ENCODE data around the gene MMRN2.
"Not testable (repeated sequence)": the region's sequence is repeated elsewhere in the genome, so short reads cannot be mapped to it uniquely, and the experiment has no call there.

The MMRN2 gene

GRCh38 chr10:86940677-86941076 is 16.7 kb downstream of the MMRN2 start:
- no peak for DNase-seq (ENCODE audit: low read depth)

- DNase-seq (ENCODE audit: low read depth) = not testable (repeated sequence)
Observed at GRCh38 chr10:86940076-86940475, 17.3 kb downstream of the MMRN2 start.

- no peak for DNase-seq (ENCODE audit: low read depth)
Observed at GRCh38 chr10:86938260-86938659, 19.2 kb downstream of the MMRN2 start.

- DNase-seq (ENCODE audit: low read depth) = no peak
Observed at GRCh38 chr10:86937502-86938154, 19.8 kb downstream of the MMRN2 start.

DNA sequence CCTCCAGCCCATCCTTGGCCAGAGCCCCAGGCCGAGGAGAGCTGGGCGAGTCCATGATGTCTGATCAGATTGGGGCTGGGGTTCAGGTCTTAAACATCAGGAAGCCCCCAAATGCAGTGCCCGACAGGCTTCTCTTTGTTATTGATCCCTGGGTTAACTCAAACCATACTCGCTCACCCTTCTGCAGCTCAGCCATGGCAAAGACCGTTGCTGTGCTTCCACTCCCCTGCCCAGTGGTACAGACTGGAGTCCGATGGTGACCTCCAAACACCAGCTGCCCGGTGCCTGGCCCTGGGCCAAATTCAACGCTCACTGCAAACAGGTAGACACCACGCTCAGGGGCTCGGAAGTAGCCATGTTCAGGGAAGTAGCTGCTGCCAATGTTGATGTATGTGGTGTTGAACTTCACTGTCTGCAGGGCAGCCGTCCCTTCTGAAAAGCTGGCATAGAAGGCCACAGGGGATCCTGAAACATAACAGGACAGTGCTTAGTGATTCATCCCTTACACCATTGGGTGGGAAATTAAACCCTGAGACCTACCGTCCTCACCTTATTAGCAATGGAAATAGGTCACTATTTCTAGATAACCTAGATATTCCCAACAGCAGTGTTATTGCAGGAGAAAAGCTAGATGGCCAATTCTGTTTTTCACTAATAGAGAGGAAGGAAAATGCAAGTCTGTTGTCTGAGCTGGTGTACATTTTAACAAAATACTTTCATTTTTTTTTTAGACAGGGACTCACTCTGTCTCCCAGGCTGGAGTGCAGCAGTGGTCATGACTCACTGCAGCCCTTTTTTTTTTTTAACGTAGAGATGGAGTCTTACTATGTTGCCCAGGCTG is 20.5 kb downstream of the MMRN2 start:
- DNase-seq (ENCODE audit: low read depth) = no peak

- DNase-seq (ENCODE audit: low read depth) = not testable (repeated sequence)
Observed at GRCh38 chr10:86934162-86934711, 23.2 kb downstream of the MMRN2 start.

DNA sequence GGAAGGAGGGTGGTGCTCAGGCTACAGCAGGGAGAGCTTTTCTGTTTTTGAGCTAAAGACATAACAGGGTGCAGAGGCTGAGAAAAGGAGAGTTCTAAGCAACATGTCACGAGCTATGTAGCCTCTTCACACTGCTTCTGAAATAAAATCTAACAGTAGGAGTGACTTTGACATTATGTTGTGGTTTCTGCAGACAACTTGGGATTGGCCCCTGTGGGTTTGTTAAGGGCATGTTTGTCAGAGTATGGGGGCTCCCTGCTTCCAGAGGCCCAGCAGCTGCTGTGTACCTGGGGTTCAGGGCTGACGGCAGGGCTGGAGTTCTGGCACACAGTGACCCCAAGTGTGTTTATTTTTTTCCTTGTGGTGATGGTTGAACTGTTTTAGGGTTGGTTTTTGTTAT is 24.7 kb downstream of the MMRN2 start:
- DNase-seq (ENCODE audit: low read depth) = no peak

DNA sequence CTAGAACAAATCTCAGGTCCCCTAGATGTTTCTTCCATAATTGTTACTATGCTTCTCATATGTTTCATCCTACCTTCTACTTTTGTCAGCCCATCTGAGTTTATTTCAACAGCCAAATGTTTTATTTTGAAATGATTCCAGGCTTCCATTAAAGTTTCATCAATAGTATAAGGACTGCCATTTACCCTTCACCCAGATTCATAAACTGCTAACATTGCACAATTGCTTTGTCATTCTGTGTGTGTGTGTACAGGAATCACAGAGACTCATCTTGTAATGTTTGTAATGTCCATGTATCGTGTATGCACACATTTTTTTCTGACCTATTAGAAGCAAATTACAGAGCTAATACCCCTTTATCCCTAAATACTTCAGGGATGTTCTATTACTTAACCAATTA is 25.5 kb downstream of the MMRN2 start:
- DNase-seq (ENCODE audit: low read depth) = no peak

DNA sequence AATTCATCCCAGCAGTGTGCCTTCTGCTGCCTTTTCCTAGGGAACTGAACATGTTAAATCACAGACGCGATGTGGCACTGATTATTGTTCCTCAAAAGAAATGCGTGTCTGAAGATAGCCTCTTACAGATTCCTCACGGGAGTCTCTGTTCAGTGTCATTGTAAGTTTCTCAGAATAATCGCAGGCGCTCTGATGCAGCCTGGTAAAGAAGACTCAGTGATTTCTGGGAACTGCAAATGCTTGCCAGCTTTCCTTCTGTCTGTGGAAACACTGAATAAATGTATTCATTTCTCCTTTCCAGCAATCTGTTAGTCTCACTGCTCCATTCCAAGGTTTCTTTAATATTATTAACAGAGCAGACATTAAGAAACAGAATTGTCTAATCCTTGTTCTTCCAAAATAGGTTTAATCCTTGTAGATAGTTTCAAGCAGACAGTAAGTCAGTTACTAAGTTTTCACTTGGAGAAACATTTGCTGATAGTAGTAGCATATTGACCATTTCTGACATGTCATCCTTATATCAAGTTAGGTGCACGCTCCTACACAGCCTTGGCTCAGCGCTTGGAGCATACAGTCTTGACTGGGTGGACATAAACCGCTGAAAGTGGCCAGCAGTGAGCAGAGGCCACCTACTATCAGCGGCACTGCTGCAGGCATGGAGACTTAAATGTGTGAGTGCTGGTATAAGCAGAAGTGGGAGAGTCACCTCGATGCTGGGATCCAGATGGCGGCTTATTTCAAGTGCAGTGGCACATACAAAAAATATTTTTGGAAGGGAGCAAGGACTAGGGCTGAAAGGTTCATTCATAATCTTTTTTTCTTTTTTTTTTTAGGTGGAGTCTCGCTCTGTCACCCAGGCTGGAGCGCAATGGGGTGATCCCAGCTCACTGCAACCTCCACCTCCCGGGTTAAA is 27.7 kb downstream of the MMRN2 start:
- no peak for DNase-seq (ENCODE audit: low read depth)

GRCh38 chr10:86922553-86922961 is 34.9 kb downstream of the MMRN2 start:
- DNase-seq (ENCODE audit: low read depth) = no peak

DNA sequence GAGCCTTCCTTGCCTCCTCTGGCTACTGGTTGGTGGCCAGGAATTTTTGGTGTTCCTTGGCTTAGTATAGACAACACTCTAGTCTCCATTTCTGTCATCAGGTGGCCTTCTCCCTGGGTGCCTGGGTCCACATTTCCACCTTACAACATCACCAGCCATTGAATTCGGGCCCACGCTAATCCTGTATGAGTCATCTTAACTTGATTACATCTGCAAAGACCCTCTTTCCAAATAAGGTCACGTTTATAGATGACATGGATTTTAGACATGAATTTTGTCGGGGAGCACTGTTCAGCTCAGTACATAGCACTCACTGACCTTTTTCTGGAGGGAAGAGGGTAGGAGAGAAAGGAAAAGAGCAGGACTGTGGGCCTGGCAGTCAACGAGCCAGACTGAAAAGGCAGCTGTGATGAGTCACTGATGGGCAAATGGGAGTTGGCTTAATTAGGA is 39.4 kb downstream of the MMRN2 start:
- no peak for DNase-seq (ENCODE audit: low read depth)

DNA sequence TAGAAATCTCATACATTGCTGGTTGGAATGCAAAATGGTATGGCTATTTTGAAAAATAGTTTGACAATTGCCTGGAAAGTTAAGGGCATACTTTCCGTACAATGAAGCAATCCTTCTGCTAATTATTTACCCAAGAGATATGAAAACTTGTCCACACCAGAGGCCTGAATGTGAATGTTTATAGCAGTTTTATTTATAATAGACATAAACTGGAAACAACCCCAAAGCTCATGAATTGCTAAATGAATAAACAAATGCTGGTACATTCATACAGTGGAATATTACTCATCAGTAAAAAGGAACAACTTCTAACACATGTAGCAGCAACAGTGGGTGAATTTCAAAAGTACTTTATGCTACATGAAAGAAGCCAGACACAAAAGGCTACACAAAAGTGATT is 42.7 kb downstream of the MMRN2 start:
- no peak for DNase-seq (ENCODE audit: low read depth)

GRCh38 chr10:86905429-86905828 is 52.0 kb downstream of the MMRN2 start:
- DNase-seq (ENCODE audit: low read depth) = no peak

DNA sequence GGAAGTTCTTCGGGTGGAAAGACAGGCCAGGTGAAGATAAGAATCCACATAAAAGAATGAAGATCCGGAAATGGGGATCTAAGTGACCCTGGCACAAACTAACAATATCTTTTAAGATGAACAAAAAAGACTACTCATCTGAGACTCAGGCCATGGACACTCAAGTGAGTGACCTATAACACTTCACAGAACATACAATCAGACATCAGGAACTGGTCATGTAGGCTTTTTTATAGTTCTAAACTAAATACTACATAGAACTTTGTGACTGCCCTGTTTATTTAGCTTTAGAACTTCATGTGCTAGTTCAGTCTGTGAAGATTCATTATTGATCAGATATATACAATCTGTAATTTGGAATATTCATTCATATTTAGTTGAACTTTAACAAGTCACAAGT is 52.8 kb downstream of the MMRN2 start:
- DNase-seq (ENCODE audit: low read depth) = no peak

GRCh38 chr10:86900955-86901354 is 56.5 kb downstream of the MMRN2 start:
- peak; percentile 41 for DNase-seq (ENCODE audit: low read depth)

DNA sequence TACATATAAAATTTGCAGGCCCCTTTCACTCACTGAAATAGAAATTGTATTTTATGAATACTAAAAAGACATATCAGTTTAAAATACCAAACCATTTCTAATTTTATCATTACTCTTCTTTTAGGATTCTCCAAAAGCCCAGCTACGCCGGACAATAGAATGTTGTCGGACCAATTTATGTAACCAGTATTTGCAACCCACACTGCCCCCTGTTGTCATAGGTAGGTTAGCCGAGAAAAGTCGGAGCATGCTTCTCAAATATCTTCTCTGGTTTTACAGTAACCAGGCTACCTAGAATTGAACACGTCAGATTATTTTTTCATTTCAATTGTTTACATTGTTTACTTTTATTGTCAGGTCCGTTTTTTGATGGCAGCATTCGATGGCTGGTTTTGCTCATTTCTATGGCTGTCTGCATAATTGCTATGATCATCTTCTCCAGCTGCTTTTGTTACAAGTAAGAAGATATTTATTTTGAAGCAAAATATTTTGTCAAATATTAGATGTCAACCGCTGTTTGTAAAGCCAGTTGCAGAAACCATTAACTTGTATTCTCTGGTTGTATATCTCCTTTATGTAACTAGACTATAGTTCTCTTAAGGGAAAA is 57.6 kb downstream of the MMRN2 start:
- DNase-seq (ENCODE audit: low read depth) = peak; percentile 40

GRCh38 chr10:86899132-86899531 is 58.3 kb downstream of the MMRN2 start:
- DNase-seq (ENCODE audit: low read depth) = no peak

- DNase-seq (ENCODE audit: low read depth) = no peak
Observed at GRCh38 chr10:86898511-86898910, 58.9 kb downstream of the MMRN2 start.

- DNase-seq (ENCODE audit: low read depth) = no peak
Observed at GRCh38 chr10:86889997-86890396, 67.4 kb downstream of the MMRN2 start.

DNA sequence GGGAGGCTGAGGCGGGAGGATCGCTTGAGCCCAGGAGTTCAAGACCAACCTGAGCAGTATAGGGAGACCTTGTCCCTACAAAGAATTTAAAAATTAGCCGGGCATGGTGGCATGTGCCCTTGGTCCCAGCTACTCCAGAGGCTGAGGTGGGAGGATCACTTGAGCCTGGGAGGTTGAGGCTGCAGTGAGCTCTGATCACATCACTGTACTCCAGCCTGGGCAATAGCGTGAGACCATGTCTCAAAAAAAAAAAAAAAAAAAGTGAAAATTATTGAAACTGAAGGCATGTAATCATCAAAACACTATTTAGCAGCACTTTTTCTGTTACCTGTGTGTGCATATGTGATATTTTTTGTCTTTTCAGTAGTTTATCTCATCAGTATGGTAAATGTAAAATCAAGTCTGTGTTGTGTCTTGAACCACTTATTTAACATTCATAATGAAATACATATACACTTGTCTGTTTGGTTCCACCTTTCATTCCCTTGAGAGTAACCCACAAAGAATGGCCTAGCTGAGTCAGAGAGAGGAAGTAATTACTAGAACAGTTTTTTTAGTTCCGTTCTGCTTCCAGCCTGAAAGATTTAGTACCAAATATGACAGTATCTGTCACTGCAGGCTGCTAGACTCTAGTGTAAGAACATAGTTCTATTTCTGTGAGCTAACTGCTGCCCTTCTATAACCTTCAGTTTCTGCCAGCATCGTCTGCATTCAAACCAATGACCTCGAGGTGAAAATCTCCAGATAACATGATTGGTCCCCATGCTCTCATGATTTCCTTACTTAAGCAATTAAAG is 68.6 kb downstream of the MMRN2 start:
- DNase-seq (ENCODE audit: low read depth) = peak; percentile 35
